NCI-H2196 (cell line): ENCODE data around the gene SV2C.

Experiments
- DNase-seq: peaks from one replicate; lab custom pipeline; 2025; ENCODE audit not compliant: unreplicated experiment; lab: John Stamatoyannopoulos, UW

SV2C gene

GRCh38 chr5:76163111-76163628, 80.0 kb downstream of the SV2C start:
- no peak for DNase-seq

GRCh38 chr5:76165029-76165428, 81.8 kb downstream of the SV2C start:
- DNase-seq = no peak

- no peak for DNase-seq
These were observed 82.7 kb downstream of the SV2C start for GRCh38 chr5:76165711-76166374.

GRCh38 chr5:76166886-76167576, 83.8 kb downstream of the SV2C start:
- DNase-seq = no peak

- no peak for DNase-seq
These were observed 86.1 kb downstream of the SV2C start for GRCh38 chr5:76169146-76169905.

- no peak for DNase-seq
These were observed 90.9 kb downstream of the SV2C start for GRCh38 chr5:76174101-76174500.

GRCh38 chr5:76175051-76175666, 92.0 kb downstream of the SV2C start:
- DNase-seq = peak; percentile 14

- no peak for DNase-seq
These were observed 92.7 kb downstream of the SV2C start for GRCh38 chr5:76175821-76176403.

- DNase-seq = no peak
These were observed 94.8 kb downstream of the SV2C start for GRCh38 chr5:76177978-76178377.

GRCh38 chr5:76178913-76179312, 95.7 kb downstream of the SV2C start:
- no peak for DNase-seq

GRCh38 chr5:76180814-76181805, 97.9 kb downstream of the SV2C start:
- no peak for DNase-seq

GRCh38 chr5:76187386-76187785, 104.2 kb downstream of the SV2C start:
- no peak for DNase-seq

- no peak for DNase-seq
These were observed 107.2 kb downstream of the SV2C start for GRCh38 chr5:76190356-76190755.

- DNase-seq = no peak
These were observed 109.7 kb downstream of the SV2C start for GRCh38 chr5:76192837-76193236.

GRCh38 chr5:76193635-76194034, 110.5 kb downstream of the SV2C start:
- no peak for DNase-seq

- no peak for DNase-seq
These were observed 111.2 kb downstream of the SV2C start for GRCh38 chr5:76194340-76194739.

- no peak for DNase-seq
These were observed 113.3 kb downstream of the SV2C start for GRCh38 chr5:76196457-76196856.

- DNase-seq = no peak
These were observed 113.8 kb downstream of the SV2C start for GRCh38 chr5:76196886-76197489.

- no peak for DNase-seq
These were observed 114.5 kb downstream of the SV2C start for GRCh38 chr5:76197726-76198125.
